Activated T-helper 1 cell treated with Interleukin-2 at 50 U/mL for 16 hours (primary cell): ENCODE results near the gene JAK3.
"Not testable (repeated sequence)": the region's sequence is repeated elsewhere in the genome, so short reads cannot be mapped to it uniquely, and the experiment has no call there.

Experiments
- DNase-seq: peaks from one replicate; pipeline ENCODE4 v3.0.0-alpha.2; 2020; ENCODE audit warnings: low read depth

The JAK3 gene

GRCh38 chr19:17847538-17848366 is at the start of gene JAK3:
Gene JAK3, minus strand, starts transcription at chr19:17847982. Its CDS starts 3,565 bp downstream, at chr19:17844417.
- DNase-seq: peak; percentile 69

DNA sequence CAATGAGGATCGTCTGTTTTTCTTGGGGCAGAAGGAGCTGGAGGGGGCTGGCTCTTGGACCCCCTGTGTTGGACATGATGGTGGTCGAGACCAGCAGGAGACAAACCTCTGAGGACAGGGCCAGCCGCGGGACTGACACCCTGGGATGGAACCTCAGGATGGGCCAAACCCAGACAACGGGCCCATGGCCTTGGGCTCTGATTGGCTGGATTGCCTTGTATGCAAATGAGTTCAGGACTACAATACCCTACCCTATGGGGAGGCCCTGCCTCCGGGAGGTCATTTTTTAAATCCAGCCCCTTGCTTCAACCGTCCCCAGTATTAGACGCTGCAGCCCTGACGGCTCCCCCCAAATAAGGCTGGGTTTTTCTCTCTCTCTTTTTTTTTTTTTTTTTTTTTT is 46.0 kb upstream of the JAK3 start:
- DNase-seq: no peak

DNA sequence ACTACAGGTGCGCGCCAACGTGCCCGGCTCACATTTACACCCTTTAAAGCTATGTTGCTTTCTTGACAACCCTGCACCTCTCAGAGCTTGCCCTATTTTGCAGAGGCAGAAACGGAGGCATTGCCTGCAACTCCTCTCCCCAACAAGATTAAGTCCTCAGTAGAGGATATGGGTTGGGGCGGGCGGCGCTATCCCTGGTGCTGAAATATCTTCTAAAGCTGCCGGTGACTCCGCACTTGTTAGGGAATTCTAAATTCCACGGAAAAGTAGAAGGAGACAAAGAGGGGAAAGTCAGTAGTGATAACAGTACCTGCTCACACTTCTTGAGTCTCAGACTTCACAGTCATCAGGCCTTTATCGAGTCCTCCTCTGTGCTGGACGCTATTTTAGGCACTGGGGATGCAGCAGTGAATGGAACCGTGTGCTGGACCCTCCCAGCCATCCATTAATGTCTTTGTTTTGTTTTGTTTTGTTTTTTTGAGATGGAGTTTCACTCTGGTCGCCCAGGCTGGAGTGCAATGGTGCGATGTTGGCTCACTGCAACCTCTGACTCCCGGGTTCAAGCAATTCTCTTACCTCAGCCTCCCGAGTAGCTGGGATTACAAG is 41.9 kb upstream of the JAK3 start:
- no peak for DNase-seq

- DNase-seq: no peak
Measured at GRCh38 chr19:17888260-17888659, 40.5 kb upstream of the JAK3 start.

DNA sequence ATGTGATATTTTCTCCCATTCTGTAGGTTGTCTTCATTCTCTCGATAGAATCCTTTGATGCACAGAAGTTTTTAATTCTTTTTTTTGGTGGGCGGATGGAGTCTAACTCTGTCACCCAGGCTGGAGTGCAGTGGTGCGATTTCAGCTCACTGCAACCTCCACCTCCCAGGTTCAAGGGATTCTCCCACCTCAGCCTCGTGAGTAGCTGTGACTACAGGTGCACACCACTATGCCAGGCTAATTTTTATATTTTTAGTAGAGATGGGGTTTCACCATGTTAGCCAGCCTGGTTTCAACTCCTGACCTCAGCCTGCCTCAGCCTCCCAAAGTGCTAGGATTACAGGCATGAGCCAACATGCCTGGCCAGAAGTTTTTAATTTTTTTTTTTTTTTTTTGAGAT is 39.4 kb upstream of the JAK3 start:
- DNase-seq: not testable (repeated sequence)

GRCh38 chr19:17886515-17886914 is 38.7 kb upstream of the JAK3 start:
- DNase-seq: no peak

DNA sequence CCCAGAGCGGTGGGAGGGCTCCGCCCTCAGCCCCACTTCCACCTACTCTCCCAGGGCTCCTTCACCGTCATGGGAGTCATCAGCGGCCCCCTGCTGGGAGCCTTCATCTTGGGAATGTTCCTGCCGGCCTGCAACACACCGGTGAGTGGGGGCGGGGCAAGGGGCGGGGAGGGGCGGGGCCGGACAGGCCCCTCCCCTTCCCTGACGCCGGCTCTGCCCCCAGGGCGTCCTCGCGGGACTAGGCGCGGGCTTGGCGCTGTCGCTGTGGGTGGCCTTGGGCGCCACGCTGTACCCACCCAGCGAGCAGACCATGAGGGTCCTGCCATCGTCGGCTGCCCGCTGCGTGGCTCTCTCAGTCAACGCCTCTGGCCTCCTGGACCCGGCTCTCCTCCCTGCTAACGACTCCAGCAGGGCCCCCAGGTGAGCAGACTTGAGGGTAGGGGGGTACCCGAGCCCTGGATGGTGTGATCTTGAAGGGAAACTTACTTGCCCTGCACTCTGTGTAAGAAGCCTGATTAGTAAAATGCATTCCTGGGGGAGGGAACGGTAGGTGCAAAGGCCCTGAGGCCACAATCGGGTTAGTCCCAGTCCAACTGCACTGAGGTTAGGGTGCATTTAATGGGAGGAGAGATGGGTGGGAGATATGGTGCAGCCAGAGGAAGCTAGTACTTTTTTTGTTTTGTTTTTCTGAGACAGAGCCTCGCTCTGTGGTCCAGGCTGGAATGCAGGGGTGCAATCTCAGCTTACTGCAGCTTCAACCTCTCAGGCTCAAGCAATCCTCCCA is 36.0 kb upstream of the JAK3 start:
- DNase-seq: no peak

- DNase-seq: no peak
Measured at GRCh38 chr19:17881701-17882100, 33.9 kb upstream of the JAK3 start.

- no peak for DNase-seq
Measured at GRCh38 chr19:17879466-17879865, 31.7 kb upstream of the JAK3 start.

GRCh38 chr19:17877696-17878095 is 29.9 kb upstream of the JAK3 start:
- DNase-seq: no peak

- DNase-seq: no peak
Measured at GRCh38 chr19:17874758-17875135, 27.0 kb upstream of the JAK3 start.

DNA sequence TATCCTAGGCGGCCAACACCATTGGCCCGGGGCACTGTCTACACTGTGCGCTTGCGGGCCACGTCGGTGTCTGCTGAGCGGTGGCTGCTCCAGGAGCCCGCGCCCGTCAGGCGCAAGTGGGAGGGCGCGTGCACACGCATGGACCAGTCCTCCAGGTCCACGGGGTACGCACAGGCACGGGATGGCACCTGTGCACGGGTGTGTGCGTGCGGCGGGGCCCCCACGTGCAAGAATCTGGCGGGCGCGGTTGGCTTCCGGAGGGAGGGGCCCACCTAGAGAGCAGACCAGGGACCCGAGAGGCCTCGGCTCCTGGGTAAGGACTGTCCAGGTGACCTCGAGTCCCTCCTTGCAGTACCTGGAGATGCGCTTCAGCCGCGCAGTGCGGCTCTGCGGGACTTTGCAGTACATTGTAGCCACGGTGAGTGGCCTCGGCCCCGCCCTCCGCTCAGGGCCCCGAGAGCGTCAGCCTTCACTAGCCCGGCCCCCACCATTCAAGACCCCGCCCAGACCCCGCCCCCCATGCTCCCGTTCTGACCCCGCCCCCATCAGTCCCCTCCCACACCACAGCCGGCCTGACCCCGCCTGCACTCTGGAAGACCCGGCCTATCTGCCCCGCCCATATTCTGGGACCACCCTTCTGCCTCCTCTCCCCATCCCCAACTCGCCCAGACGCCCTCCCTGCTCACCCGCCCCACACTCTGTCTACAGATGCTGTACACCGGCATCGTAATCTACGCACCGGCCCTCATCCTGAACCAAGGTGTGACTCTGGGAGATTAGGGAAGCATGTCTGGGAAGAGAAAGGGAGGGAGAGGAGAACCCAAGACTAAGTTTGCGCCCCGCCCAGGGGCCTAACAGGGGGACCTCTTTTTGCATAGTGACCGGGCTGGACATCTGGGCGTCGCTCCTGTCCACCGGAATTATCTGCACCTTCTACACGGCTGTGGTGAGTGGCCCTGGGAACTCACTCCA is 26.3 kb upstream of the JAK3 start:
- DNase-seq: peak; percentile 55

- peak; percentile 41 for DNase-seq
Measured at GRCh38 chr19:17872251-17873001, 24.6 kb upstream of the JAK3 start.

GRCh38 chr19:17871878-17872250 is 24.1 kb upstream of the JAK3 start, which contains the start of gene SLC5A5:
Gene SLC5A5, plus strand, starts transcription at chr19:17871945. Its CDS starts 375 bp downstream, at chr19:17872320.
- no peak for DNase-seq

DNA sequence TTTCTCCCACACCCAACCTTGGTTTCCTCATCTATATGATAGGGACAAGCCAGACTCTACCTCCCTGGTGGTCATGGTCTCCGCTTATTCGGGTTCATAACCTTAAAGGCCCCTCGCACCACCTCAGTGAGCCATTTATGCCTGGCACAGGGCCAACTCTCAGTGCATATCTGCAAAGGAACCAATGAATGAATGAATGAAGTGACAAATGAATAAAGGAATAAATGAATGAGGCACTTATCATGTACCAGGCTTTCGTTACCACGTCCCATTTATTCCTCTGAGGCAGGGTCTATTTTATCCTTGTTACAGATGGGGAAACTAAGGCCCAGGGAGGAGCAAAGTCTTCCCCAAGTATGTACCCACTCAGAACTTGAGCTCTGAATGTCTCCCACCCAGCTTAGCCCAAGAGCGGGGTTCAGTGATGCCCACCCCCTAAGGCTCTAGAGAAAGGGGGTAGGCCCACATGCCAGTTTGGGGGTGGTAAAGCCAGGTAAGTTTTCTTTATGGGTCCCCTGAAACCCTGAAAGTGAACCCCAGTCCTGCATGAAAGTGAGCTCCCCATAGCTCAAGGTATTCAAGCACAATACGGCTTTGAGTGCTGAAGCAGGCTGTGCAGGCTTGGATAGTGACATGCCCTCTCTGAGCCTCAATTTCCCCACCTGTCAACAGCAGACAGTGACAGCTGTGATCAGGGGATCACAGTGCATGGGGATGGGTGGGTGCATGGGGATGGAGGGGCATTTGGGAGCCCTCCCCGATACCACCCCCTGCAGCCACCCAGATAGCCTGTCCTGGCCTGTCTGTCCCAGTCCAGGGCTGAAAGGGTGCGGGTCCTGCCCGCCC is 23.5 kb upstream of the JAK3 start:
- DNase-seq: no peak

DNA sequence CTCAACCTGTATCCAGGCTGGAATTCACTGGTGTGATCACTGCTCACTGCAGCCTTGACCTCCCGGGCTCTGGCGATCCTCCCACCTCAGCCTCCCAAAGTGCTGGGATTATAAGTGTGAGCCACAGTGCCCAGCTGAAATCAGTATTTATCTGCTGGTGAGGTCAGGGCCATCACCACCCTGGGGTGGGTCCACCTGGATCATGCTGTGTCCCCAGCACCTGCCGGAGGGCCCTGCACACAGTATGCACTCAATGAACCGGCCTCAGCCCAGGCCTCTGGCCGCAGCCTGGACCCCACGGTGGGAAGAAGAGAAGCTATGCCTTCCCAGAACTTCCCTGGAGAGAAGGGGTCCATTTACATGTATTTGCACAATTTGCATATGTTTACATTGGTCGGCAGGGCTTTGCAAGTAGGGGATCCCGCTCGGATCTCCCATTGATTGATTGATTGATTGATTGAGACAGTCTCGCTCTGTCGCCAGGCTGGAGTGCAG is 21.4 kb upstream of the JAK3 start:
- no peak for DNase-seq

GRCh38 chr19:17868669-17869068 is 20.9 kb upstream of the JAK3 start:
- no peak for DNase-seq

GRCh38 chr19:17866964-17867486 is 19.2 kb upstream of the JAK3 start:
- DNase-seq: no peak

GRCh38 chr19:17866312-17866963 is 18.7 kb upstream of the JAK3 start:
- no peak for DNase-seq
